Germinal center (tissue), 1 donor: ENCODE results near the gene TMEM108.

ENCODE experiments used
- DNase-seq: peaks from one replicate; pipeline ENCODE4 v3.0.0; 2012; ENCODE audit warnings: mixed read lengths, low spot score

Gene TMEM108

DNA sequence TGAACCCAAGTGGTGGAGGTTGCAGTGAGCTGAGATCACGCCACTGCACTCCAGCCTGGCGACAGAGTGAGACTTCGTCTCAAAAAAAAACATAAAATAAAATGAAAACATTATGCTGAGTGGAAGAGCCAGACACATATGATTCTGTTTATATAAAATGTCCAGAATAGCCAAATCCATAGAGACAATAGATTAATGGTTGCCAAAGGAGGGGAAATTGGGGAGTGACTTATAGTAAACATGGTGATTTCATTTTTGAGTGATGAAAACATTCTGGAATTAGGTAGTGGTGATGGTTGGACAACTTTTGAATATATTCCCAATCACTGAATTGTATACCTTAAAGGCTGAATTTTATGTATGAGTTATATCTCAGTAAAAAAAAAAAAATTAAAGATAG, 189.6 kb downstream of the TMEM108 start:
- DNase-seq: no peak

DNA sequence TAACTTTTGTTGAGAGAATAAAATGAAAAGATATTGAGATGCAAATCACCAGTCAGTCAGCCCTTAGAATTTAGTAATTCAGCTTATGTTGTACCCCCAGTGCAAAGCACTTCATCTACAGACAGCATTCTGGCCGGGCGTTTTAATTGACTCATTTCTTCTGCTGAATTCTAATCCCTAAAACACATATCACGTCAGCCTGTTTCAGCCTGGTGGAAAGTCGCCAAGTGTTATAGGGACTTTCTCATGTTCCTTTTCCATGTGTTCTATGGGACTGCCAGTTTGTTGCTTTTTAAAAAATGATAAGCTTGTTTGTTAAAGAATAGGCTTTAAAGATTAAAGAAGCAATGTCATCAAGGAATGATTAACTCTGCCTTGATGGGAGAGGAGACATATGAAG, 192.0 kb downstream of the TMEM108 start:
- no peak for DNase-seq

DNA sequence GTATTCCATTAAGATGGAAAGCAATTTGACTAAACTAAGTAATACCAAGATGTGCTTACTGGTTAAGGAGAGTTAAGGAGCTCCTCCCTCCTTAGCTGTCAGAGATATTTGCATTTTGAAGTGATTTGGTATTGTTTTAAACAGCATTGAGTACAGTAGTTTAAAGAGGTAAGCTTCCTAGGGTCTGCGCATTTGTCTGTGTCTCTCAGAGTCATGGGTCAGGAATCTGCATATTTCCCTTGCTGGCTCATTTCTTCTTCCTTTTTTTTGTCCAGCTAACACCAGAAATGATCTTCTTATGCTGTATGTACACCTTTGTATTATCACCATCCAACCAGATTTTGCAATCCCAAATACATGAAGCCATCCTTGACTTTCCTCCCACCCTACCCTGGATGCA, 198.7 kb downstream of the TMEM108 start:
- no peak for DNase-seq

DNA sequence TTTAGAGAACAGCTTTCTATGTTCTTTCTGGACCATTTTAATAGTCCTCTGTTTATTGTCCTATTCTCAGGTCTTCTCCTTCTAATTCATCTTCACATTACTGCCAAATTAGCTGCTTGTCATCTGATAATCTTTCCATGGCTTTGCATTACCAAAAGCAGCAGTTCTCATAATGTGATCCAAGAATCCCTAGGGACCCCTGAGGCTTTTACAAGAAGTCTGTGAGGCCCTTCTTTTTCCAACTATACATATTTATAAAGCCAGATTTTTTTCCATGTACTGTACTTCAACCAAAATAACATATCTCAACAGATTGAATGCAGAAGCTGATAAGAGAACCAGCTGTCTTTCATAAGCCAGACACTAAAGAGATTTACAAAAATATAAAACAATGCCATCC, 199.2 kb downstream of the TMEM108 start:
- DNase-seq: no peak

DNA sequence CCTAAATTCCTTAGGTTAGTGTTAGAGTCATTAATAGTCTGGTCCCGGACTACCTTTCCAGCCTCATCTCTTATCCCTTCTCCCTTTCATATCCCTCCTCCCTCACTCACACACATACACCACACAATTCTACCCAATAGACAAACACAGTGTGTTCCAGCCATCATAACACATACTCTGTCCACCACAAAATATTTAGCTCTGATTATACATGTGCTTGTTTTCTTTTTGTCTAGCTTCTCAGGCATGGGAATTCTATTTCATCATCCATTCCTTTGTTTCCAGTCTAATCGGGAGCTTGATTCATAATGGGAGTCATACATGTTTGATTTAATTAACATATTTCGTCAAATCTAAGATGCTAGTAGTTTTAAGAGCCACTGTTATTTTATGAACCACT, 199.8 kb downstream of the TMEM108 start:
- DNase-seq: no peak

DNA sequence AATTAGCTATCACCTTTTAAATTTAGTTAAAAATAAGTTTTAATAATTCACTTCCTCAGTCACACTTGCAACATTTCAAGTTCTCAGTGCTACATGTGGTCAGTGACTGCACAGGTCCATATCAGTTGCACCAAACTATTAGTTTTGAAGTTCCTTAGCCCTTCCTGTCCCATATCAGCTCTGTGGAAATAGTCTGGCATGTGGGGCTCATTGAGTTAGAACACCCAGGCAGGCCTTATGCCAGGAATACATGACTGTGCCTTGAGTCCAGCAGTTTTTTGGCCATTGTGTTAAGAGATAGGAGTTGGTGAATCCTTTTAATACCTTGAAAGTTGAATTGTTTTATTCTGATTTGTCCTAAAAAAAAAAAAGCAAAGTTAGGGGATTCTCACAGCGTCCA, 207.9 kb downstream of the TMEM108 start:
- no peak for DNase-seq

DNA sequence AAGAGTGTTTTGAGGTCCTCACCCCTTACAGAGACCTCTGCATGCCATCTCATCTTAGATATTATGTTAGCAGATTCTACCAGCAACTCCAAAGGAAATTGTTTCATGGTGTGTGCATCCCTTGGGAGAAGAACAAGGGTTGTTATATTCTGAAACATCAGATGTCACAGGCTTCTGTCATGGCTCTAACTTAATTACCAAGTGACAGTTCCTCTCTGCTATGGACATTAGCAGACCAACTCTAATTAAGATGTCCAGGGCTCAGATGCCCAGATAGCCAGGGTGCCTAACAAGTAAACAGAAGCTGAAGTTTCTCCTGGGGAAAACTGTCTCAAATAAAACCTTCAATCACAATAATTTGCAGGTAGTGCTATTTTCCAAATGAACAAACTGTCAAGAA, 208.6 kb downstream of the TMEM108 start:
- DNase-seq: no peak

DNA sequence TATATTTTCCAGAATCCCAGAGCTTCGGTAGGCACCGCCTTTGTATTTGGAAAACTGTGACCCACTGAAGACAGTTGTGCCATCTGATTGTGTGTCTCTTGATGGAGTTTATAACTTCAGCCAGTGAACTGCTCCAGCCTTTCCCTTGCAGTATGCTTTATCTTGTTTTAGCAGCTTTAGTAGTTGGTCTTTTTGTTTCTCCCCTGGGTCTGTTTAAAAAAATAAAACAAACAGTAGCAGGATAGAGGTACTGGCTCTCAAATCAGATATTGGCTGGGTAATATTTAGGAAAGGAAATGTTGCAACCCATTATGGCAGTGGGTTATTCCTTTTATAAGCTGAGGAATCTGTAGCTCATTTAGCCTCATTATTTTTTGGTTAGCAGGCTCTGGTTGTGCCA, 210.2 kb downstream of the TMEM108 start:
- DNase-seq: no peak

DNA sequence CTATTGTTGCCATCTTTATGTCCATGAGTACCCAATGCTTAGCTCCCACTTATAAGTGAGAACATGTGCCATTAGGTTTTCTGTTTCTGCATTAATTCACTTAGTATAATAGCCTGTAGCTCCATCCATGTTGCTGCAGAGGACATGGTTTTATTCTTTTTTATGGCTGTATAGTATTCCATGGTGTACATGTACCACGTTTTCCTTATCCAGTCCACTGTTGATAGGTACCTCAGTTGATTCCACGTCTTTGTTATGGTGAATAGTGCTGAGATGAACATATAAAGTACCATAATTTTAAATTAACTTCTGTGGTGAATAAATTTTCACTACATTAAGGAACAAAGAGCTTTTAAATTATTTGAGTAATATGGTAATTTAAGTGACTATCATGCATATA, 211.3 kb downstream of the TMEM108 start:
- DNase-seq: no peak

DNA sequence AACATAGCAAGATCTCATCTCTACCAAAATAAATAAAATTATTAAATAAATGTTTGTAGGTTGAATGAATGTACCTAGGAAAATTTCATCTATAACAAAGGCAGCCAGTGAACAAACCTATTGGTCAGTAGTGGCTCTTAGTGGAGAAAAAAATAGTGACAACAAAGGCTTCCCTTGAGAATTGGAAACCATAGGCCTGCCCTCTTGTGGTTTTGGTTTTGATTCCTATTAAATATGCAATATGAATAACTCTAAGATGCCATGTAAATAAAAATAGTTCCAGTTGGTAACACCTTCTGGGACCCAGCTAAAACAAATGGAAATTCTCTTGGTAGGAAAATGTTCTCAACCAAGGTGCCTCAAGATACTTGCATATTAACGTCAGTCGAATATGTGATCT, 216.0 kb downstream of the TMEM108 start:
- no peak for DNase-seq

DNA sequence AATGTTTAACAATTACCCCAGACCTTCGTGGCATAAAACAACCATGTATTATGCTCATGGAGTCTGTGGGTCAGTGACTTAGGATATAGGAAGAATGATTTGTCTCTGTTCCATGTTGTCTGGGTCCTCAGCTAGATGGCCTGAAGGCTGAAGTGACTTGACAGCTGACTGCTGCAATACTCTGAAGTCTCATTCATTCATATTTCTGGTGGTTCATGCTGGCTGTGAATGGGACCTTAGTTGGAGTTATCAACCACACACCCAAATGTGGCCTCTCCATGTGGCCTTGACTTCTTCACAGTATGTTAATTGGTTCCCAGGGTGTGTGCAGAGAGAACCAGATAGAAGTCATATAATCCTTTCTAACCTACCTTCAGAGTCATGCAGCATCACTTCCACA, 216.5 kb downstream of the TMEM108 start:
- DNase-seq: no peak

DNA sequence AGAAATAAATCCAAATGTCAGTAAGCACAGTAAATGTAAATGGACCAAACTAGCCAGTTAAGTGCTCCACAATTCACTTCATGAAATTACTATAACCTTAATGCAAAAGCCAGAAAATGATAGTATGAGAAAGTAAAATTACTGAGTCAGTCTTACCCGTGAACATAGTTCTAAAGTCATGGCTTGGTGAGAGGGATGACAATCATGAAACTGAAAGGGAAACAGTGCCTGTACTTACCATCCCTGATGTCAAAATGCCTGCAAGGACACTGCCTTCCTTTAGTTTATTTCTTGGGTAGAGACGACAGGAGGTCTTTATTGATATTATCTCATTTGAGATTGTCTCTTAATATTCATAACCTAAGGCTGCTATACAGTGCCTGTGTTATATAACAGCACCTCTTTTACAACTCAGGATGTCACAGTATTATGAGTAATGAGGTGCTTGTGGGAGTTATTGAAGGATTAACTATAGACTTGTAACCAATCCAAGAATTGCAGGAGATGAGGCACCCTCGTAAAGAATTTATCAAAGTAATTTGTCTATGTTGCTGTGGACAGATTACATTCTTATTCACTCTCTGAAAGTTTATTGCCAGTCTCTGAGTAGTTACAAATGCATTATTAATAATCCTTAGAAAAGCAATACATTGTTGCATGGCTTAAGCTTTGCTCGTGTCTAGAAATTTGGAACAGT, 218.7 kb downstream of the TMEM108 start:
- DNase-seq: no peak

DNA sequence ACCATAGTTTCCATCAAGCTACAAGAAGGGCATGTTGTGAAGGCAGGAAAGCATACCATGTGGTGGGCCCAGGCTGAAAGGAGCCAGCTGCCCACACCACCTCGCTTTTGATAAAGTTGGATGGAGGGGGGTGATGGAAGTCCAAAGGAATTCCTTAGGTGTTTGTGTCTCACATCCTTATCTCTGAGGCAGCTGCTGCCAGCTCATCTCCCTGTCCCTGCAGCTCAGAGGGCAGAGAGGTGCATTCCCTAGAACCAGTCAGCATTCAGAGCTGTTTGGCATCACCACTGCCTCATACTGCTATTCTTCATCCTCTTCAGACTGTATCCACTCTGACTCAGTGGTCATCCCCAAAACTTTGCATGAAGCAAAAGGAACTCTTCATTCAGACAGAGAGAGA, 220.2 kb downstream of the TMEM108 start:
- no peak for DNase-seq

DNA sequence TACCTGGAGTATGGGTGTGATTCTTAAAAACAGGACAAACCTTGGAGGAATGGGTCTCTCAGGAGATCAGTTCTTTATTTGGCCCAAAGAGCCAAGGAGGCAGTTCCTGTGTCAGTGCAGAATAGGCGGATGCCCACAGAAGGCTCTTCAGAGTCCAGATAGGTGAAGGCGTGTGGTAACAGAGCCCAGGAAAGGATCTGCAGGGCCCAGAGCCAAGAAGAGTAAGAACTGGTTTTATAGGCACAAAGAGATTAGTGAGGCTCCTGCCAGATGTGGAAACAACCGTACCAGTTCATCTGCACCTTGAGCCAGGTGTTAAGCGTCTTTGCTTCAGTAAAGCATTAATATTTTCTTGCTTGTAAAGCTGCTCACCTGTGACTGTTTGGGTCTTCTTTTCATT, 221.6 kb downstream of the TMEM108 start:
- no peak for DNase-seq

DNA sequence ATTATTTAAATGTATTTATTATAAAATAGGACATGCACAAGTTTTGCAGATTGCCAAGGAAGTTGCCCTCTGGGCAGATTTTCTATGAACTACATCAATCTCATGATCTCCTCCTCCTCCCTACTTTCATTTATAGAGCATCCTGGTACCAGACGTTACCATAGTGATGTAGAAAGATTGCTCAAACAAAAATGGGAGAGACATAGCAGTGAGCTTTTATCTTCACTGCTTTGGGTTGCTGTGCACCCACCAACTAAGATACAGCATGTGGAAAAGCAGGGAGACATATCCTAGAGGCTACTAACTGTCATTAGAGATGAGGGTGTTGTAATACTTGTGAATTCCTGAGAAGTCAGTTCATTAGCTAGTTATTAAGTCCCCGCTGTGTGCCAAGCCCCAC, 224.1 kb downstream of the TMEM108 start:
- DNase-seq: no peak

DNA sequence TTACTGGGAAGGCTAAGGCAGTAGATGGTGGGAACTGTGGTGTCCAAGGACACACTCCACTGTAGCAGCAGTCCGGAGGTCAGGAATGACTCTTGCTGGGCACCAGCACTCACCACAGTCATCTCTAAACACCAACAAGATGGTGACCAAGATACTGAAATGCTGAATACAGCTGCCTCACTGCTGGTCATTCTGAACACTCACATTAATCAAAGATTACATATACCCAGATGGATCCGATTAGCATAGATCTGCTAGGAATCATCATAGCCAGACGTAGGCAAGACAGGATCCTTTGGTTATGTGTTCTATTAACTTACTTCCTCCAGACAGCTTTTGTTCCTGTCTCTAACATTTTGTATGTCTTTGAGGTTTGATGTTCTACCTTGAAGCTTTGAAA, 226.7 kb downstream of the TMEM108 start:
- no peak for DNase-seq

DNA sequence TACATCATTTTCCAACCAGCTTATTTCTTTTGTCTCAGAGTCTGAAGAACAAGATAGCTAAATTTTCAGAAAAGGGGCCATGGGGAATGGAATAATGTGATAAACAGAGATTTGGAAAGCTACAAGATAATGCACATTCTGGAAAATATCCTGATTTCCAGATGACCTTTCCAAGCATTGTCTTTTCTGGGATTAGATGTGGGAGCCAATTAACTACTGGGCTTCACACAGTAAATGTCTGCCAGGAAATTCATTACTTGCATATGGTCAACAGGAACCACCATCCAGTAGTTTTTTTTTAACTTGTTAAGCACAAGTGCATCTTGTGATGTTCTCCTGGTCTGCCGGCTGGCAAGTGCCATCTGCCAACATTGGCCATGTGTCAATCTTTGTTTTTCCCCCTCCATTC, 230.5 kb downstream of the TMEM108 start:
- DNase-seq: no peak

DNA sequence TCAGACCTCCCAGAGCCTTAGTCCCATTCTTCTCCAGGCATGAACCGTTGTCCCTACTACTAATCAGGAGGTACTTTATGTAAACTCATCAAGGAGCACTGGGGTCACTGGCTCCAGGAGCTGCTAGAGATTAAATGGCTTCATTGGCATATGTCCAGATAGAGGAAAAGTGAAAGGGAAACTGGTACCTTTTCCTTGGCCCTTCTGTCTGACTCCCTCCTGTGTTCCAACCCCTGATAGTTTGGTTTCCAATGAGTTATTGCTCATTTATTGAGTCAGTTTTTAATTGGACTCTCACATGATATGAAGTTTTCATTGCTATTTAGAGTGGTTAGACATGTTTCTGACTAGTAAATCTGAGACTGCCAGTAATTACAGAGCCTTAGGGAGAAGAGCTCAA, 231.2 kb downstream of the TMEM108 start:
- no peak for DNase-seq

DNA sequence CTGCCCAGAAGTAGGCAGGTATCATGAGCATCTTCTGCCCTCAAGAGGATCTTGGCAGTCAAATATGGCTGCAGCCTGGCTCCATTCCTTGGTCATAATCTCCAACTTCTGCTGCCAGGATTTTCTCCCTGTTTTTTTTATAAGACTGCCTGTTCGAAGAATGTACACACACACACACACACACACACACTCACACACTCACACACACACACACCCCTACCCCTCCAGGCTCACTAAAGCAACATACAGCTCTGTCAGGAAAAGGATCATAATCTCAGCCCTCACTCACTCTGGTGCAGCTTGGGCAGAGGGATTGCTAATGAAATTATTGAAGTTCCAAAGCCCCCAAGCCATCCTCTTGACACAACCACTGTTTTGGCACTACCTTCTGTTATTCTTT, 232.4 kb downstream of the TMEM108 start:
- no peak for DNase-seq

DNA sequence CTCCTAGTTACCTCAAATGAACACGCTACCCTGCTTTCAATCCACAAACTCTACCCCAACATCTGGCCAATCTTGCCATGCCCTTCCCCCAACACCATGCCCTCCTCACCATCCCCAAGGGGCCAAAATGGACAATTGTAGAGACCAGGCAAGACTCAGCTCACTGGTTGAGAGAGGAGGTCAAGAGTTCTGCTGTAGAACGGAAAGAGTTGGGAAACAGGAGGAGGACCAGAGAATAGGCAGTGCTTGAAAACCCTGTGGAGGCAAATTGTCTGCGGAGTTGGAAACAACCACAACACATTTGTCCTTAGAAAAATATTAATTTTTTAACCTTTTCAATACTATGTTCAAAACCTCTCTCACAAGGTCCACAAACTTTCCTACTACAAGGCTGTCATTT, 232.9 kb downstream of the TMEM108 start:
- no peak for DNase-seq

DNA sequence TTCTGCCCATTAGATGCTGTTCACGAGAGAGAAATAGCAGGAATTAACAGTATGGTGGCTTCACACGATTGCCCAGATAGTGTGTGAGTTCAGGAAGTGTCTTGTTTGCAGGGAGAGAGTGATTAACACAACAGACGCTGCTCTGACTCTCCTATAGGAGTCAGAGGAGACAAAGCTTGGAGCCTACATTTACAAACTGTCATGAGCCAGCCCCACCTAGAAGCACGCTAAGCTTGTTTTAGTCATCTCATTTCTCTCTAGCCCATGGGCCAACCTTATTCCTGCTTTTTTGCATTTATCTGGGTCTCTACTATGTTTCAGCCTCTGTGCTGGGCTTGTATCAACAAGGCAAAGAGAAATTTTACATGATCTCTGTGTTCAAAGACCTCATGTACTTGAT, 233.3 kb downstream of the TMEM108 start:
- DNase-seq: no peak

DNA sequence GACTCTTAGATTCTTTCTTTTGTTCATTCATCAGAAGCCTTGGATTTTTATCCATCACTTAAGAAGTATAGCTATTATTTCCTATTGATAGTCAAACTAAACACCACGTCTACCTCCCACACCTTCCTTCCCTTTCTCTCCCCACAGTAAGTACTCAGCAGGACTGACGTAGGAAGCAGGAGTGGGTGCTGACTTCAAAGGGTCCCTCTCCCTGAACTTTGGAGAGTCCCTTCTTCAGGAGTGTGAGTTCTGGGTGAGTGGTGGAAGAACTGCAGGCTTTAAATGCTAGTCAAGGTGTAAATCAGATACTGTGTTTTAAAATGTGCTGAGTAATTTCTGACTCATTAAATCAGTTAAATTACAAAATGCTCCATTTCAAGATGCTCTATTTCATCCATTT, 235.2 kb downstream of the TMEM108 start:
- no peak for DNase-seq

DNA sequence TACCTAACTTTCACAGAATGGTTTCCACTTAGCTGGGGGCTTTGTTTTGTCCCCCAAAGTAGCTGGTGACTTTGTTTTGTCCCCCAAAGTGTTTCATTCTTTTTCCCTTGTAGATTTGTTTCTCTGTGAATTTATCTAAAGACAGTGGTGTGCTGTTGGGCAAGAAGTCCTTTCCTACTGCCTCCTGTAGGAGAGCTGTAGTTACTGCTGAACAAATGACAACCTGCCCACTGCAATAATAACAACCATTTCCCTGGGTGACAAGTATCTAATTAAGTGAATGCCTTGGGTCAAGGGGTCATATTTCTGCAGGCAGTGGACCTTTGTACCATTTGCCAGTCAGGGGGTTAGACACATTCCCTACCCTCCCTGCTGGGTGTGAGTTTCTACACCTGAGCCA, 236.3 kb downstream of the TMEM108 start:
- DNase-seq: no peak

DNA sequence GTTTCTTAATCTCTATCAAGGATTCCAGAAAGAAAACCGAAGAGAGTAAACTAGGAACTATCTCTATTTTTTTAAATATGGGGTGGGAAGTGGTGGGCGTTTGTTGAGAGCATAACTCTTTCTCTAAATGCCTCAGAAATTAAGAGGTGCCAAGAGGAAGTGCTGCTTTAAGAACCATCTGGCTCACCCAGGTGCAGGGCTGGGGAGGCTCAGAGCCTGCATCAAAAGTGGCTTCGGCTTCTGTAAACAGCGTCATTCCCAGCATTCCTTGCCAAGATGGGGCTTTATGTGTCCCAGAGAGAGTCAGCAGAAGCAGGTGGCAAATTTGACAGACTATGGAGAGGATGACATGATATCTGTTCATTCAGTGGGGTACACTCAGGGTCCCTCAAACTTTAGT, 238.4 kb downstream of the TMEM108 start:
- no peak for DNase-seq

DNA sequence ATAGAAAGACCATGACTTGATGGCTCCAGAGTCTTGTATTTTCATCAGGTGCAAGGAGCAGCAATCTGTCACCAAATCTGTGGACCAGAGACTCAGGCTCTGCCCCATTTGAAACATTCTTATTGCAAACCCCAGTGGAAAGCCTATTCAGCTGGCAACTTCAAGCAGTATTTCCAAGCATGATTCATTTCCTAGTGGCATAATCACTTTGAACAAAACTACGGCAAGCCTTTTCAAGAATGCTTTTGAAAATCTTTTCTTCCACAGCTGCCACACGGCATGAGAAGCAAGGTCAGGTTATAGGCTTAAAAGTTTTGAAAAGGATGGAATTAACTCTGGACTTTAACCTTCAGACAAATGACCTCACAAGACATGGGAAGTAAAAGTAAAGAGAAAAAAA, 239.6 kb downstream of the TMEM108 start:
- no peak for DNase-seq
